ENCODE results near the gene COL26A1.
A peak's percentile ranks its signal among the peaks of the same experiment; 100 is the strongest.

The COL26A1 gene

GRCh38 chr7:101373812-101374614 lies 11.3 kb downstream of the COL26A1 start:
- DNase-seq = no peak

DNA sequence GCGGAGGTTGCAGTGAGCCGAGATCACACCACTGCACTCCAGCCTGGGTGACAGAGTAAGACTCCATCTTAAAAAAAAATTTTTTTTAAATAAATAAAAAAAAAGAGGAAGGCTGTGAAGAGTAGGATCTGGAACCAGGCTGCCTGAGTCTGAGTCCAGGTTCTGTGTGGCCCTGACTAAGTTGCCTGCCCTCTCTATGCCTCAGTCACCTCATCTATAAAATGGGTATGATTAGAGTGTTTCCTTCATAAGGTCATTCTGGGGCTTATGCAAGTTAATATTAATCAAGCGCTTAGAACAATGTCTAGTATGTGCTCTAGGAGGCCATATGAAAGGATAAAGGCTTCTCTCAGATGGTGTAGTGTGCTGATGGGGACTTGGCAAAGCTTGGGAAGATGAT lies 12.3 kb downstream of the COL26A1 start:
- no peak for DNase-seq

- DNase-seq = no peak
Measured at GRCh38 chr7:101376601-101377000, 13.9 kb downstream of the COL26A1 start.

- no peak for DNase-seq
Measured at GRCh38 chr7:101377189-101377736, 14.6 kb downstream of the COL26A1 start.

GRCh38 chr7:101378751-101379174 lies 16.1 kb downstream of the COL26A1 start:
- DNase-seq = no peak

DNA sequence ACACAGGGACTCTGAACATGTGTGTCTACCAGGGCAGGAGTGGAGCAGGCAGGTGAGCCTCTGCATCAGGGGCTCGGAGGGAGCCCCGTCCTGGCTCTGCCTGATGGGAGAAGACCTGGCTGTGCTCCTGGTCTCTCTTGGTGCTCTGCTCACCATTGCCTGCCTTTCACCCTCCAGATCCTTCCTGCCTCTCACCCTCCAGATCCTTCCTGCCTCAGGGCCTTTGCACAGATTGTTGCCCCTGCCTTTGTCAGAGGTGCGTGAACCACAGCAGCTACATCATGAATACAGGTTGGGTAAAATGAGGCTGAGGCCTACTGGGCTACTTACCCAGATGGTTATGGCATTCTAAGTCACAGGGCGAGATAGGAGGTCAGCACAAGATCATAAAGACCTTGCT lies 16.6 kb downstream of the COL26A1 start:
- no peak for DNase-seq

- DNase-seq = no peak
Measured at GRCh38 chr7:101381549-101382111, 19.0 kb downstream of the COL26A1 start.

- DNase-seq = no peak
Measured at GRCh38 chr7:101382937-101383336, 20.3 kb downstream of the COL26A1 start.

DNA sequence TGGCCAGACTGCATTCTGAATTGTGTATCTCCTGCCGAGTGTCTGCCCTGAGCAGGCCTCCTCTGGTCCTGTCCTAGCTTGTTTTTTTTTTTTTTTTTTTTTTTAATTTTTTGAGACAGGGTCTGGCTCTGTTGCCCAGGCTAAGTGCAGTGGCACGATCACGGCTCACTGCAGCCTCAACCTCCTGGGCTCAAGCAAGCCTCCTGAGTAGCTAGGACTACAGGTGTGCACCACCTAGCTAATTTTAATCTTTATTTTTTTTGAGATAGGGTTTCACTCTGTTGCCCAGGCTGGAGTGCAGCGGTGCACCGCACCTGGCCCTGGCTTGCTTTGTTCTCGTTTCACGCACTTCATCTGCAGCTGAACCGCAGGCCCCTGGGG lies 23.5 kb downstream of the COL26A1 start:
- DNase-seq = no peak

GRCh38 chr7:101386558-101387231 lies 24.0 kb downstream of the COL26A1 start:
- DNase-seq = no peak

DNA sequence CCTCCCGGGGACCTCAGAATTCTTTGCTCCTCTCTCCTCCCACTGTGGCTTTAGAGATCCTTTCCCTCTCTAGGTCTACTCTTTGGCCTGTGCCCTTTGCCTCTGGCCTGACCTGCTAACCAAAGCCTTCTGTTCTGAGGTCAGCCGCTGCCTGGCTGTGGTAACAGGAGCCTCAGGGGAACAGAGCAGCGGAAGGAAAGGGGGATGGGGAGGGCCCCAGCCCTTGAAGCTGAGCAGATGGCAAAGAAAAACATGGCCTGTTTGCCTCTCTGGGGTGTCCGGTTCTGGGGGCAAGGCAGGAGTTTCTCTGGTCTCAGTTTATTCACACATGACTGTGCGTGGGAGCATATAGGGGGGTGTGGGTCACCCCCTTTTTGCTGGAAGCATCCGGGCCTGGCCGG lies 28.2 kb downstream of the COL26A1 start:
- DNase-seq = peak; percentile 63

DNA sequence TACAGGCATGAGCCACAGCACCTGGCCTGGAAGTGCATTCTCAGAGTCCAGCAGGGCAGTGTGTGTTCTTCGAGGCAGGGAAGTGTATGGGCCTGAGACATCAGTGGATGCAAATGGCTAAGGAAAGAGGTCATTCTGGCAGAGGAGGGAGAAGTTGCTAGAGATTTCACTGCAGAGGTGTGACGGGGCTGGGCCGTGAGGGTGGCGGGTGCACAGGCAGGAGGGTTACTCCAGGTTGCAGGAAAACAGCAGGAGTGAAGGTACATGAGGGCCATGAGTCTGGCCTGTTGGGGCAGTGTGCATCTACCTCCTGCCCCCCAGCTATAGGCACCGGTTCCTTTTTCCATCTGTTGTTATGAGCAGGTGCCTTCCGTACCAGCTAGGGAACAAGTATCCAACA lies 29.3 kb downstream of the COL26A1 start:
- DNase-seq = no peak

DNA sequence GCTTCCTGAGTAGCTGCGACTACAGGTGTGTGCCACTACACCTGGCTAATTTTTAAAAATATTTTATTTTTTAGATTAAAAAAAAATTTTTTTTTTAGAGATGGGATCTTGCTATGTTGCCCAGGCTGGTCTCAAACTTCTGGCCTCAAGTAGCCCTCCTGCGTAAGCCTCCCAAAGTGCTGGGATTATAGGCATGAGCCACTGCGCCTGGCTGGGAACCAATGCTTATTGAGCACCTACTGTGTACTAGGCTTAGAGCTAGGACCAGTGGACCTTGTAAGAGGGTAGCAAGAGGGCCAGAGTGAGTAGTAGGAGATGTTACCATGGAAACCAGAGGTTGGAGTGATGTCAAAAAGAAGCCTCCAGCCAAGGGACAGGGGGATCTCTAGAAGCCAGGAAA lies 31.2 kb downstream of the COL26A1 start:
- DNase-seq = no peak

DNA sequence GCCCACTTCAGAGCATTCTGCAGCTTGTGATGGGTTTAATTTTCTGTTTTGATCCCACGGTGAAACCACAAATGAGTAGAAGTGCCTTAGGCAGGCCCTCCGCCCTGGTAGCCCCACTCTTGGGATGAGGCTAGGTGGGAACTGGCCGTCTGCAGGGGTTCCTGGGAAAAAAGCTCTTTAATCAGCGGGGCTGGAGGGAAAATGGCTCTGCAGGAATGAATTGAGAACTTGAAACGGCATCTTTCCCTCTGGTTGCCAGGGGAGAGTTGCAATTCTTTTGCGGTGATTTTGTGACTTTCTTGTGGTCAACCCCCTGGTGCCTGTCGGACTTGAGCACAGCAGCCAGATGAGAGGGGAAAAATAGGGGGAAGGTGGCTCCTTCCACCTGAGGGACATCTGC lies 32.7 kb downstream of the COL26A1 start:
- DNase-seq = no peak

GRCh38 chr7:101397243-101397642 lies 34.6 kb downstream of the COL26A1 start:
- DNase-seq = no peak

GRCh38 chr7:101397770-101398324 lies 35.2 kb downstream of the COL26A1 start:
- DNase-seq = no peak

GRCh38 chr7:101398396-101399289 lies 36.0 kb downstream of the COL26A1 start:
- no peak for DNase-seq

DNA sequence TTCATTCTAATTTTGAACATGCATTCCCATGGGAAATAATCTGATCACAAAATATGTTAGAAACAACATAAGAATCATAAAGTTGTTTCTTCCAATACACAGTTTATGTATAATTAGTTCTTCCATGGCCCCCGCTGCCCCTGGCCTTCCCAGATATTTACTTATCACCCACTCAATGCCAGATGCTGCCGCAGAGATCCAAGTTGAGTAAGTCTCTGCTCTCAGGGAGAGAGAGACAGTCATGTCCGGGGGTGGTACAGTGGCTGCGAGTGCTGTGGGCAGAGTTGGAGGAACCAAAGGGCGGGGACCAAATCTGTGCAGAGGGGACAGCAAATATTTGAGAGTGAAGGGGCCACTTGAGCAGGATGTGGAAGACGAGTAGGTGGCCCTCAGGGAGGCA lies 37.1 kb downstream of the COL26A1 start:
- DNase-seq = no peak

DNA sequence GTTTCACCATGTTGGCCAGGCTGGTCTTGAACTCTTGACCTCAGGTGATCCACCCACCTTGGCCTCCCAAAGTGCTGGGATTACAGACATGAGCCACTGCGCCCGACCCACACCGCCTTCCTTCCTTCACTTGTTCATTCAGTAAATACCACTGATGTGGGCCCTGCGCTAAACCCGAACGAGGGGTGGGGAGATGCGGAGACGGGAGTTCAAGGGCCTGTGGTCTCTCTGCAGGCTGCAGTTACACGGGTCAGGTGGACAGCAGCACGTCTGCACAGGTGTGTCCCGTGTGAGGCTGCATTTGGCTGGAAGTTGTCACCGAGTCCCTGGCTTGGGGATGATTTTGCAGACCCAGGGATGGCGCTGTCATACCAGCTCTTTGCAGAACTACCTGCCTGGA lies 38.1 kb downstream of the COL26A1 start:
- no peak for DNase-seq

GRCh38 chr7:101401390-101402080 lies 38.9 kb downstream of the COL26A1 start:
- no peak for DNase-seq

- no peak for DNase-seq
Measured at GRCh38 chr7:101402081-101402779, 39.6 kb downstream of the COL26A1 start.
